Glutamatergic neuron (in vitro differentiated cells): ENCODE measurements around the gene EXOSC3. TPM values are rescaled to one million over a fixed set of nuclear protein-coding genes. Genes with fewer than 3 reads are reported as not detected.

Source experiments
- DNase-seq: peaks from one replicate; pipeline ENCODE4 v3.0.0; 2022
- H3K27ac Mint-ChIP-seq: one replicate; pipeline ENCODE4 v1.8.0; 2020; ENCODE audit warnings: mild to moderate bottlenecking, mixed read lengths, inconsistent platforms; ENCODE audit not compliant: unreplicated experiment
- H3K27me3 Mint-ChIP-seq: one replicate; pipeline ENCODE4 v1.8.0; 2020; ENCODE audit warnings: mild to moderate bottlenecking, moderate library complexity, mixed read lengths, inconsistent platforms; ENCODE audit not compliant: unreplicated experiment
- H3K36me3 Mint-ChIP-seq: one replicate; pipeline ENCODE4 v1.8.0; 2020; ENCODE audit warnings: mild to moderate bottlenecking, mixed read lengths, inconsistent platforms; ENCODE audit not compliant: unreplicated experiment
- H3K4me1 Mint-ChIP-seq: one replicate; pipeline ENCODE4 v1.8.0; 2020; ENCODE audit warnings: mild to moderate bottlenecking, low read depth, mixed read lengths, inconsistent platforms; ENCODE audit not compliant: unreplicated experiment
- H3K4me3 Mint-ChIP-seq: one replicate; pipeline ENCODE4 v1.8.0; 2020; ENCODE audit warnings: mild to moderate bottlenecking, mixed read lengths, inconsistent platforms; ENCODE audit not compliant: unreplicated experiment
- H3K9me3 Mint-ChIP-seq: one replicate; pipeline ENCODE4 v1.8.0; 2020; ENCODE audit warnings: mild to moderate bottlenecking, moderate library complexity, mixed read lengths, inconsistent platforms; ENCODE audit not compliant: unreplicated experiment
- CTCF ChIP-seq: fragments of 200-600 bp; sonication (generic); IDR thresholded peaks from one replicate; pipeline ENCODE4 v1.5.0; 2021; ENCODE audit not compliant: partially characterized antibody, unreplicated experiment
- total RNA-seq: library from RNA; stranded (reverse); fragmentation: NEBNext Ultra II Directional; extraction: Animal tissue kit (Norgen Biotek cat#: 25700); gene quantifications from one replicate; pipeline ENCODE4 v1.2.1, GENCODE V29; 2021; ENCODE audit not compliant: unreplicated experiment

Gene EXOSC3
- total RNA-seq, 1 donor from 2014 or later: 45.4 TPM

DNA sequence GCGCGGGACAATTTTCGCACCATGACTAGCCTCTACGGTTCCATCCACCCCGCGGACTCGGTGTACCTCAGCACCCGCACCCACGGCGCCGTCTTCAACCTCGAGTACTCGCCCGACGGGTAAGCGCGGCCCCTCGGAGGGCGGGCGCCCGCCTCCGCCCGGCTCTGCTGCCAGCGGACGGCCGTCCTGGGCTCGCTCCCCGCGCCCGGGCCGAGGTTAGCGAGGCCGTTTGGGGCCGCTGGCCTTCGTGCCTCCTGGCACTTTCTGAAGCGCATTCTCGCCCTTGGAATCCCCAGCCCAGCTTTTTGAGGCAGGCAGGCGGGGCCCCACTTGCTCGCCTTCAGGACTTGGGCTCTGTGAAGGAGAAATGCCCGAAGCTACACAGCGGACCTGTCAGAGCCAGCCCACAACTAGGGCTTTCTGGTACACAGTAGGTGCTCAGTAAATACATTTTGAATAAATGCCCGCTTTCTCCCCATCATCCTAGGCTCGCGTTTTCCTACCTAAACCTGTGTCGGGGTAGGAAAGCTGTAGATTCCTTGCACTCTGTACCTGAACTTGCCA lies 16.5 kb upstream of the EXOSC3 start:
- peaks cover 4% of the 10 kb centered on the region for H3K27me3 Mint-ChIP-seq
- H3K4me3 Mint-ChIP-seq: peak overlapping the region; percentile 93
- DNase-seq: peak; percentile 52
- TF ChIP-seq CTCF: no peak
- peaks cover 14% of the 10 kb centered on the region for H3K4me1 Mint-ChIP-seq
- H3K9me3 Mint-ChIP-seq: peaks cover 10% of the 10 kb centered on the region
- H3K27ac Mint-ChIP-seq: peak overlapping the region; percentile 80
- H3K36me3 Mint-ChIP-seq: peaks cover 8% of the 10 kb centered on the region

- TF ChIP-seq CTCF: no peak
- Mint-ChIP-seq H3K9me3 (peaks cover 10% of the 10 kb centered on the region), H3K36me3 (peaks cover 8% of the 10 kb centered on the region), H3K4me1 (peaks cover 10% of the 10 kb centered on the region), H3K27me3 (peaks cover 4% of the 10 kb centered on the region), H3K4me3 (peak within 1 kb of the TSS; percentile 97), H3K27ac (peak within 1 kb of the TSS; percentile 94)
- DNase-seq: peak; percentile 96
Measured at GRCh38 chr9:37800631-37801286, 15.9 kb upstream of the EXOSC3 start, which contains the start of gene DCAF10. Gene DCAF10, plus strand, starts transcription at chr9:37800797. Its CDS starts 70 bp downstream, at chr9:37800867.

- H3K27me3 Mint-ChIP-seq: peaks cover 4% of the 10 kb centered on the region
- H3K4me3 Mint-ChIP-seq: no peak overlapping the region
- no peak overlapping the region for H3K27ac Mint-ChIP-seq
- TF ChIP-seq CTCF: no peak
- peaks cover 6% of the 10 kb centered on the region for H3K4me1 Mint-ChIP-seq
- peaks cover 10% of the 10 kb centered on the region for H3K9me3 Mint-ChIP-seq
- no peak for DNase-seq
- peaks cover 8% of the 10 kb centered on the region for H3K36me3 Mint-ChIP-seq
Measured at GRCh38 chr9:37798677-37799076, 13.8 kb upstream of the EXOSC3 start.

GRCh38 chr9:37796232-37796631 lies 11.4 kb upstream of the EXOSC3 start:
- H3K36me3 Mint-ChIP-seq: peaks cover 8% of the 10 kb centered on the region
- peaks cover 5% of the 10 kb centered on the region for H3K9me3 Mint-ChIP-seq
- H3K27me3 Mint-ChIP-seq: peaks cover 2% of the 10 kb centered on the region
- no peak for TF ChIP-seq CTCF
- no peaks in the 10 kb centered on the region for H3K4me1 Mint-ChIP-seq
- no peak overlapping the region for H3K4me3 Mint-ChIP-seq
- no peak for DNase-seq
- H3K27ac Mint-ChIP-seq: no peak overlapping the region

DNA sequence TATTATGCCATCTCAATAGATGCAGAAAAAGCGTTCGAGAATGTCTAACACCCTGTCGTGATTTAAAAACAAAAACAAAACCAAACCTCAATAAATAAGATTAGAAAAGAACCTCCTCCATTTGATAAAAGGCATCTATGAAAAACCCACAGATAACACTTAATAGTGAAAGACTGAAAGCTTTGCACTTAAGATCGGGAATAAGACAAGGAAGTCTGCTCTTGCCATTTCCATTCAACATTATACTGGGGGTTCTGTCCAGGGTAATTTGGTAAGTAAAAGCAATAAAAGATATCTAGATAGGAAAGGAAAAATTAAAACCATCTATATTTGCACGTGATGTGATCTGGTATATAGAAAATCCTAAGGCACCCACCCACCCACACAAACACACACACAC lies 7.3 kb upstream of the EXOSC3 start:
- no peak overlapping the region for H3K4me3 Mint-ChIP-seq
- no peak for TF ChIP-seq CTCF
- H3K36me3 Mint-ChIP-seq: no peaks in the 10 kb centered on the region
- no peaks in the 10 kb centered on the region for H3K4me1 Mint-ChIP-seq
- no peak overlapping the region for H3K27ac Mint-ChIP-seq
- DNase-seq: no peak
- H3K9me3 Mint-ChIP-seq: no peaks in the 10 kb centered on the region
- H3K27me3 Mint-ChIP-seq: no peaks in the 10 kb centered on the region
